HUES64 (cell line): ENCODE results near the gene TRIM3.

Experiments
- H3K27ac ChIP-seq: 2 replicates; pipeline ENCODE4 v1.7.0; 2013; ENCODE audit warnings: low read depth, low read length, inconsistent platforms
- H3K27me3 ChIP-seq: 2 replicates; pipeline ENCODE4 v1.6.1; 2013; ENCODE audit warnings: mild to moderate bottlenecking, low read length; ENCODE audit not compliant: insufficient read depth
- H3K36me3 ChIP-seq: 2 replicates; pipeline ENCODE4 v1.6.1; 2013; ENCODE audit warnings: mild to moderate bottlenecking, low read length; ENCODE audit not compliant: insufficient read depth
- H3K4me1 ChIP-seq: 2 replicates; pipeline ENCODE4 v1.6.1; 2013; ENCODE audit warnings: mild to moderate bottlenecking, low read length, moderate library complexity; ENCODE audit not compliant: insufficient read depth
- H3K4me3 ChIP-seq: 2 replicates; pipeline ENCODE4 v1.5.1; 2013; ENCODE audit warnings: mild to moderate bottlenecking, low read length, moderate library complexity
- H3K9ac ChIP-seq: 2 replicates; pipeline ENCODE4 v1.6.1; 2013; ENCODE audit warnings: mild to moderate bottlenecking, low read depth, low read length
- H3K9me3 ChIP-seq: 2 replicates; pipeline ENCODE4 v1.6.1; 2013; ENCODE audit warnings: low read depth, low read length; ENCODE audit not compliant: insufficient read depth
- WGBS: fragments of 150-250, 120-280 bp; methylation state at CpG from one replicate; pipeline ENCODE4 v1.1.7; 2013; ENCODE audit warnings: missing lambda C conversion rate; 5-methylcytosine and 5-hydroxymethylcytosine counted together

The TRIM3 gene

DNA sequence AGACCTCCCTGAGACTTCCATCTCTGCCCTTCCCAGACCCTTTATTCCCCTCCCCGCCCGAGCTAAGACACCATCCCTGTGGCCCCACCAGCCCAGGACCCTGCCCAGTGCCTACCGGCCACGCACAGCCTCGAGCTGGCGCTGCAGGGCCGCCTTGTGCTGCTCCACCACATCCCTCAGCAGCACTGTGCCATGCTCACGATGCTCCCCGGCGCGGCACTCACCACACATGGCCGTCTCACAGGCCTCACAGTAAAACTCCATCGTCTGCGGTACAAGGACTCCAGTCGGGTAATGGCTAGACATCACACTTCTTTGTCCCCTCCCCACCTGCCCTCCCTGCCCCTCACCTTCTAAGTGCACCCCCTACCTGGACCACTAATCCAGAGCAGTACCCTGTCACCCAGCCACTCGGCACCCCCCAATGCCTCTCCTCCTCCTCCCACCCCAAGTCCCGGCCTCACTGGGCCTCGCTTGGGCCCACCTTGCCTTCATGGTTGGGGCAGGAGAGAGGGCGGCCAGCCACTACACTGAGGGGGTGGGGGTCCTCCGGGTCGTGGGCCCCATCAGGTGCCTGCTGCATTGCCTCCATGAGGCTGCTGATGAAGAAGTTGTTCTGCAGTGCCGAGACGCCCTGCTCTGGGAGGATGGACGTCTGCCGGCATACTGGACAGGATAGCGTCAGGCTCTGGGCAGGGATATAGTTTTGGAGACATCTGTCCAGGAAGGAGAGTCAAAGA lies 16.0 kb downstream of the TRIM3 start:
- H3K4me3 ChIP-seq: no peak overlapping the region
- H3K36me3 ChIP-seq: peaks cover 17% of the 10 kb centered on the region
- no peaks in the 10 kb centered on the region for H3K4me1 ChIP-seq
- H3K27ac ChIP-seq: no peak overlapping the region
- no peaks in the 10 kb centered on the region for H3K27me3 ChIP-seq
- H3K9me3 ChIP-seq: no peaks in the 10 kb centered on the region
- no peak overlapping the region for H3K9ac ChIP-seq
- WGBS: 94% methylated on average over 26 of the region's 26 CpGs

DNA sequence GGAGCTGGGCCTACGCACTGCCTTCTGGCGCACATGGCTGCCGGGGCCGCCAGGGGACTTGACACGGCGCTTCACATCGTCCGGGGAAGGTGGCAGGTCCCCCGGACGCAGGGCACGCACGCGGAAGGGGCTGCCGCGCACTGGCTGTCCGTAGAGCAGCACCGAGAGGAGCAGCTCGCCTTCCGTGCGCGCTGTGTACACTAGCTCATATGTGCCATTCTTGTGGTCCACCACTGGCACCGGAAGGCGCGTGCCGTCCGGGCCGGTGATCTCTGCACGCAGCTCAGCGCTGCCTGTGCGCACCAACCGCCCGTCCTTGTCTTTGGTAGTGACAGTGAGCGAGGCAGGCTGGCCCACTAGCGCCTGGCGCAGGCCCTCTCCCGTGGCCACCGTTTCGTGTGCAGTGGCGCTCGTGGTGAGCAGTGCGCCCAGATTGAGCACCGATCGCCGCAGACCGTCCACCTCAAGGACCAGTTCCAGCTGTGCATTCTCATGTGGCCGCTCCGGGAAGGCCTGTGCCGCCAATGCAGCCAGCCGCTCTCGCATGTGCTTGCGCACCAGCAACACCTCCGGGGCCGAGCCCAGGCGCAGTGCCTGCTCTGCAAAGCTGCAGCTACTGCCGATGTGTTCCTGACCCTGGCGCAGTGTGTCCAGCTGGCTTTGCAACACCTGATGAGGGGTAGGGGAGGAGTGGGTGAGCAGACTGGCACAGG lies 17.2 kb downstream of the TRIM3 start:
- H3K9ac ChIP-seq: no peak overlapping the region
- H3K27ac ChIP-seq: no peak overlapping the region
- no peak overlapping the region for H3K4me3 ChIP-seq
- H3K9me3 ChIP-seq: no peaks in the 10 kb centered on the region
- H3K4me1 ChIP-seq: no peaks in the 10 kb centered on the region
- 95% methylated on average over 56 of the region's 56 CpGs for WGBS
- no peaks in the 10 kb centered on the region for H3K27me3 ChIP-seq
- H3K36me3 ChIP-seq: peaks cover 21% of the 10 kb centered on the region

DNA sequence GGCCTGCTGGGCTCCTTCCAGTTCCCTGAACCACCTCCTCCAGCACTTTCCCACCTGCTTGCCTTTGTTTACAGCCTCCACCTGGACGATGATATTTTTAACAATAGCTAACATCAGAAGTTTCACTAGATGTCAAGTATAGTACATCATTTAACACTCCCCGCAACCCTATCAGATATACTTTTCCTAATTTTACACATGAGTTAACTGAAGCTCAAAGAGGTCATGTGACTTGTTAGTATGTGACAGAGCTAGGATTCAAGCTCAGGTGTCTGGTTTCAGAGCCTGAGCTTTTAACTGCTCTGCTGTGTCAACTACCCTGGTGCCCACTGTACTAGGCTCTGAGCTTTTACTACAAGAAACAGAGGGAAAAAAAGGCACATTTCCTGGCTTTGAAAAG lies 18.7 kb downstream of the TRIM3 start:
- Histone ChIP-seq H3K9ac (no peak overlapping the region; the same call in 1 of the 2 replicates), H3K4me3 (no peak overlapping the region), H3K27ac (no peak overlapping the region), H3K9me3 (no peaks in the 10 kb centered on the region), H3K36me3 (peaks cover 26% of the 10 kb centered on the region), H3K27me3 (no peaks in the 10 kb centered on the region), H3K4me1 (no peaks in the 10 kb centered on the region)
- 71% methylated on average over 2 of the region's 2 CpGs for WGBS

DNA sequence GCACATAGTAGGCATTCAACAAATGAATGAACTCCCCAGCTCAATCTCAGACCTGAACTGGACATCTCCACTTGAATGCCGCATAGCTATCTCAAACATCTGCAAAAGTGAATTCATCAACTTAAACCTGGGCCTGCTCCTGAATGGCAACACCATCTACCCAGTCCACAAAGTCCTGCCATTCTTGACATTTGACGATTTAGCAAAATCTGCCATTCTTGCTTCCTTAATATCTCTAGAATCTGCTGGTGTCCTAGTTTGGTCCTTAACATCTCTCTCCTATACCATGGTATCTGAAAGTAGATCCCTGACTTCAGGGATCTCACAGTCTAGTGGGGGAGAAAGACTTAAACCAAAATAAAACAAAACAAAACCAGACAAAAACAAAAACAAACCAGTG lies 20.6 kb downstream of the TRIM3 start:
- H3K27ac ChIP-seq: no peak overlapping the region
- H3K4me3 ChIP-seq: no peak overlapping the region
- no peaks in the 10 kb centered on the region for H3K4me1 ChIP-seq
- H3K9ac ChIP-seq: no peak overlapping the region
- no peaks in the 10 kb centered on the region for H3K27me3 ChIP-seq
- H3K9me3 ChIP-seq: no peaks in the 10 kb centered on the region
- H3K36me3 ChIP-seq: peaks cover 32% of the 10 kb centered on the region
- 98% methylated on average over 2 of the region's 2 CpGs for WGBS

DNA sequence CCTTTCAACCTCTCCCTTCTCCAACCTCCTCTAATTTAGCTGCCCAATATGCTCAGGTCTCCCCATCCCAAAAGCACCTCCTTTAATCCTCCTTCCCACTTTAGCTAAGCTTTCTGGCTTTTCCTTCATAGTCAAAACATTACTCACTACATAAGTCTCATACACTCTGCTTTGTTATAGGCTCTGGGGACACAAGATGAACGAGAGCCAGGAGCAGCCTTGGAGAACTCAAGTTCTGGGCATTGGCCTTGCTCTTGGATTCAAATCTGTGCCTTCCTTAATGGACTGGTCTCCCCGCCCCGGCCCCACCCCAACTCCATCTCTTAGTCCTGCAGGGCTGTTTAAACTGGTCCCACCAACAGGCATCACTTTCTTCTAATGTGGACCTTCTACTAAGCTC lies 21.5 kb downstream of the TRIM3 start:
- H3K36me3 ChIP-seq: peaks cover 32% of the 10 kb centered on the region
- H3K9ac ChIP-seq: no peak overlapping the region
- H3K4me3 ChIP-seq: no peak overlapping the region
- H3K9me3 ChIP-seq: no peaks in the 10 kb centered on the region
- no peaks in the 10 kb centered on the region for H3K4me1 ChIP-seq
- WGBS: 88% methylated on average over 3 of the region's 3 CpGs
- H3K27me3 ChIP-seq: no peaks in the 10 kb centered on the region
- no peak overlapping the region for H3K27ac ChIP-seq

DNA sequence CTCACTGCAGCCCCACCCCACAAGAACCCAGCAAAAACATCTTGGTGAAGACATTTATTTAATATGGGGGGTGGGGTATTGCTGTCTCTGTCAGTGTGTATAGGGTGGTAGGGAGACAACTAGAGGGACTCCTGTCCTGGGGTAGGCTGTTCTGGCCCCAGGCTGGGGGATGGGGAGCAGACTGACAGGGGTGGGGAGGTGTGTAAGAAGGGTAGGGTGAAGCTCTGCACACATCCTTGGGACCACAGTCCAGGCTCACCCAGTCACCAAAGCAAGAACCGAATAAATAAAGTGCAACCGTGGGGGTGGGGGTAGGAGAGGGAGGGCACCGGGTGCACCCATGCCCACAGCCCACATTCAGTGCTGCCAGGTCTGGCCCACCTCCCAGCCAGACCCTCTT lies 25.2 kb downstream of the TRIM3 start:
- no peaks in the 10 kb centered on the region for H3K27me3 ChIP-seq
- no peaks in the 10 kb centered on the region for H3K9me3 ChIP-seq
- H3K4me1 ChIP-seq: no peaks in the 10 kb centered on the region
- H3K27ac ChIP-seq: no peak overlapping the region
- H3K9ac ChIP-seq: no peak overlapping the region
- 90% methylated on average over 2 of the region's 3 CpGs for WGBS
- no peak overlapping the region for H3K4me3 ChIP-seq
- peaks cover 15% of the 10 kb centered on the region for H3K36me3 ChIP-seq

DNA sequence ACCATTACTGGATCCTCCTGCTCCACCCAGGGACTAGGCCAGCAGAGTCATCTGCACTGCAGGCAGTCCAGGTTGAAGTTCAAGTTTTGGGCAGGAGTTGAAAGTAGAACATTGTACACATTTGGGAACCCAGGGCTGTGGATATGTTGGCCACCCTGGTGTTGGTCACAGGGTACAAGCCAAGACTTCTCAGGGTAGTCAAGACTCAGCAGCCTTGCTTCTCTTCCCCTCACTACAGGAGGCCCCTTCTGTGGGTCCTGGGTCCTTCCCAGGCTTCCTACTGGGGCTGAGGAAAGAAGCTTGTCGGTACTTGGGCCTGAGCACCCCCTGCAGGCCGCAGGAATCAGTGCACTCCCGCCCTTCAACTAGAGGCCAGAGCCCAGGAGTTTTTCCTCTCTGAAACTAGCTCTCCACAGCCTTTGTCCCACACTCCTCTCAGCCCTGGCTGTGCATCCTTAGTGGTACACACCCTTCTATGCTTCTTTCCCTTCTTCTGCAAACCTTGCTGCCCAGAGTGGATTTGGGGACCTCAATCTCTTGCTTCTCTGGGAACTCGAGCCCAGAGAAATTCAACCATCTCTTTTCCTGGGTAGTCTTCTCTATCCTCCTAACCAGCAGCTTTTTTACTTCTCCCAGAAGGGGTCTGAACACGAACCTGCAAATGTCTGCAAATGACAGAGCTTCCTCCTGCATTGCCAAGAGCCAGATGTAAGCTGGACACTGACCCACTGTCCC lies 30.3 kb downstream of the TRIM3 start:
- Histone ChIP-seq H3K27me3 (no peaks in the 10 kb centered on the region), H3K9me3 (no peaks in the 10 kb centered on the region), H3K4me1 (no peaks in the 10 kb centered on the region), H3K27ac (no peak overlapping the region), H3K36me3 (no peaks in the 10 kb centered on the region), H3K4me3 (no peak overlapping the region), H3K9ac (no peak overlapping the region)
- WGBS: 25% methylated on average over 5 of the region's 5 CpGs

DNA sequence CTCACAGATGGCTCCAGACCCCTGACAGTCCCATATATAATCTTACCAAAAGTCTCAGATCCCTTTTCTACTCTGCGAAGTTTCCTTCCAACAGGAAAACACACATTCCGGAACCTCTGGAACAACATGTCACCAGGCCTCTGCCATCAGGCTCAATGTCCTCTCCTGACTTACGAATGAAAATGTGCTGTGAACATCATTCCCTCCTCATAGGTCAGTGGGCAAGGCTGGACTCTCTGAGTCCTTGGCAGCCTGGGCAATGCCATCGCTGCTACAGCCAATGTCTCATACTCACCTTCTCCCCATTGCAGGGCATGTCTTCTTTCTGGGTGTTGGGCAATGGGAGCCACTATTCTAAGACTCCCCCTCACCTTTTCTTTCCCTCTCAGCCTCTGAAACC lies 31.3 kb downstream of the TRIM3 start:
- no peaks in the 10 kb centered on the region for H3K36me3 ChIP-seq
- 91% methylated on average over 4 of the region's 4 CpGs for WGBS
- no peaks in the 10 kb centered on the region for H3K4me1 ChIP-seq
- H3K27me3 ChIP-seq: no peaks in the 10 kb centered on the region
- no peaks in the 10 kb centered on the region for H3K9me3 ChIP-seq
- H3K27ac ChIP-seq: no peak overlapping the region
- H3K4me3 ChIP-seq: no peak overlapping the region
- H3K9ac ChIP-seq: no peak overlapping the region

DNA sequence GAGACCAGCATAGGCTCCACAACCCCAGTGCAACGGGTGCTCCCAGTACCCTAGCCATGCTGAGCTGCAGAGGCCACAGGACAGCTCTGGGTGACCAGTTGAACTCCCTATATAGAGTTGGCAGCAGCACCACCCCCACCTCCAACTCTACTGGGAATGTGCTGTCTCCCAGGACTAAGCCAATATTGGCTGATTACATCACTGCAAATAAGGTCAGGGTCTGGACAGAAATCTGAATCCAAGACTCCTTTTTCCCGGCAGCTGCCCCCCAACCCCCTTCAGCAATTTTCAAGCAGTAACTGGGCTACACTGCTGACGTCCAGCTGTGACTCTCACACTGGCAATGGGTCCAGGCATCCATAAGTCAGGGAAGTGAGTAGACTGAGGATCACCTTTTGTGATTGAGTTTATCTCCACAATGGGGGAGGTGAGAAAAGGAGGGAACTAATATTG lies 32.8 kb downstream of the TRIM3 start, which contains the start of gene HPX:
HPX (minus strand) TSS at position 82 of the 453 bp plus-strand sequence; CDS start at position 58, 24 bp downstream.
- no peaks in the 10 kb centered on the region for H3K36me3 ChIP-seq
- WGBS: 71% methylated on average over 3 of the region's 3 CpGs
- no peaks in the 10 kb centered on the region for H3K4me1 ChIP-seq

DNA sequence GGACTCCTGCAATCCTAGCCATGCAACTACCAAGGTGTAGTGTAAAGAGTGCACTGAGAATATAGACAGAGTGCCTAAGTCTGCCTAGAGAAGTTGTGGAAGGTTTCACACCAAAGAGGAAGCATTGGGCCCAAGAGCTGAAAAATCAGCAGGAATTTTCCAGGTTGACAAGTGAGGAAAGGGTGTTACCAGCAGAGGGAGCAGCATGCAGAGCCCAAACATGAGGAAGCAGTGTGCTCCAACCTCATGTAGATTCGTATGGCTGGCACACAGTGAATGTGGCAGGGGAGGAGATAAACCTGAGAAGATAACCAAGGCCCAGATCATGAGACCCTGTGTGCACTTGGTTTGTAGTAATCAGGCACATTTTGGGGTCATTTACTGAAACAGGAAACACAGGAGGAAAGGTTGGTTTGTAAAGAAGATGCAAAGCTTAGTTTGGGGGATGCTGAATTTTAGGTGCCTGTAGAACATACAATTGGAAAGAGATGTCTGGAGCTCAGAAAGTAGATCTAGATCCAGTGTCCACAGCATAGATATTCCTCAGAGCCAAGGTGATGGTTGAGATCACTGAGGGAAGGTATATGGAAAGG lies 34.7 kb downstream of the TRIM3 start:
- H3K9ac ChIP-seq: no peak overlapping the region
- WGBS: 33% methylated on average over 1 of the region's 1 CpG
- H3K4me1 ChIP-seq: no peaks in the 10 kb centered on the region
- no peak overlapping the region for H3K27ac ChIP-seq
- no peaks in the 10 kb centered on the region for H3K27me3 ChIP-seq
- H3K4me3 ChIP-seq: no peak overlapping the region
- no peaks in the 10 kb centered on the region for H3K9me3 ChIP-seq
- no peaks in the 10 kb centered on the region for H3K36me3 ChIP-seq

More for the DNA sequence above, 32.8 kb downstream of the TRIM3 start, which contains the start of gene HPX:
- H3K27me3 ChIP-seq: no peaks in the 10 kb centered on the region
- H3K9me3 ChIP-seq: no peaks in the 10 kb centered on the region
- no peak within 1 kb of the TSS for H3K4me3 ChIP-seq
- no peak within 1 kb of the TSS; the same call in 1 of the 2 replicates for H3K27ac ChIP-seq
- H3K9ac ChIP-seq: no peak within 1 kb of the TSS

DNA sequence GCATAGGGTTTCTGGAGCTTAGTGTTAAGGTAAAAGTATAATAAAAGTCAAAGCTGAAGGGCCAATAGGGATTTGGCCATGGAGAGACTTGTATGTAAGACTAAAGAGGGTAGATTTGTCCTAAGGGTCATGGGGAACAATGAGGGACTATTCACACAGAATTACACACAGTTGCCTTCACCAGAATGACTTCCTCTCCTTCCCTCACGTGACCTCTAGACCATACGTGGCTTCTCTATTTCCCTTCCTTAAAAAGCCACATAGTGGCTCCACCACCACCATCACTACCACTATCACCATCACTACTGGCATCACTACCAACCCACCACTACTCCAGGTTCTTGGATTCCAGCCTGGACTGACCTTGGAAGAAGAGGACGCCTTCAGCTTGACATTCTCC lies 35.7 kb downstream of the TRIM3 start:
- Histone ChIP-seq H3K27ac (no peak overlapping the region), H3K36me3 (no peaks in the 10 kb centered on the region), H3K27me3 (no peaks in the 10 kb centered on the region), H3K4me1 (no peaks in the 10 kb centered on the region), H3K9ac (no peak overlapping the region), H3K4me3 (no peak overlapping the region), H3K9me3 (no peaks in the 10 kb centered on the region)
- 88% methylated on average over 3 of the region's 3 CpGs for WGBS
